Measurements from ENCODE around the gene AGPS. TPM values are rescaled to one million over a fixed set of nuclear protein-coding genes. Genes with fewer than 3 reads are reported as not detected.
"Not testable (repeated sequence)": the region's sequence is repeated elsewhere in the genome, so short reads cannot be mapped to it uniquely, and the experiment has no call there.

AGPS gene
- total RNA-seq, 1 donor from 2014 or later, result 43.9 TPM

GRCh38 chr2:177355874-177356273 is 36.7 kb upstream of the AGPS start:
- no peak overlapping the region for H3K27ac Mint-ChIP-seq
- no peak for DNase-seq (ENCODE audit: low spot score in 2 of 2, unreplicated experiment in 2 of 2)
- H3K4me3 Mint-ChIP-seq, result no peak overlapping the region
- H3K9me3 Mint-ChIP-seq, result no peaks in the 10 kb centered on the region
- H3K27me3 Mint-ChIP-seq (ENCODE audit: low read depth), result no peaks in the 10 kb centered on the region
- TF ChIP-seq, protein P1, sequence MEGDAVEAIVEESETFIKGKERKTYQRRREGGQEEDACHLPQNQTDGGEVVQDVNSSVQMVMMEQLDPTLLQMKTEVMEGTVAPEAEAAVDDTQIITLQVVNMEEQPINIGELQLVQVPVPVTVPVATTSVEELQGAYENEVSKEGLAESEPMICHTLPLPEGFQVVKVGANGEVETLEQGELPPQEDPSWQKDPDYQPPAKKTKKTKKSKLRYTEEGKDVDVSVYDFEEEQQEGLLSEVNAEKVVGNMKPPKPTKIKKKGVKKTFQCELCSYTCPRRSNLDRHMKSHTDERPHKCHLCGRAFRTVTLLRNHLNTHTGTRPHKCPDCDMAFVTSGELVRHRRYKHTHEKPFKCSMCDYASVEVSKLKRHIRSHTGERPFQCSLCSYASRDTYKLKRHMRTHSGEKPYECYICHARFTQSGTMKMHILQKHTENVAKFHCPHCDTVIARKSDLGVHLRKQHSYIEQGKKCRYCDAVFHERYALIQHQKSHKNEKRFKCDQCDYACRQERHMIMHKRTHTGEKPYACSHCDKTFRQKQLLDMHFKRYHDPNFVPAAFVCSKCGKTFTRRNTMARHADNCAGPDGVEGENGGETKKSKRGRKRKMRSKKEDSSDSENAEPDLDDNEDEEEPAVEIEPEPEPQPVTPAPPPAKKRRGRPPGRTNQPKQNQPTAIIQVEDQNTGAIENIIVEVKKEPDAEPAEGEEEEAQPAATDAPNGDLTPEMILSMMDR (IDR thresholded peaks at IDR 0.05; ENCODE audit: unreplicated experiment), result no peak
- H3K36me3 Mint-ChIP-seq, result peaks cover 2% of the 10 kb centered on the region
- peaks cover 13% of the 10 kb centered on the region for H3K4me1 Mint-ChIP-seq

- no peak overlapping the region for H3K27ac Mint-ChIP-seq
- peaks cover 6% of the 10 kb centered on the region for H3K4me1 Mint-ChIP-seq
- no peaks in the 10 kb centered on the region for H3K27me3 Mint-ChIP-seq (ENCODE audit: low read depth)
- no peaks in the 10 kb centered on the region for H3K36me3 Mint-ChIP-seq
- H3K9me3 Mint-ChIP-seq, result no peaks in the 10 kb centered on the region
- H3K4me3 Mint-ChIP-seq, result no peak overlapping the region
- no peak for DNase-seq (ENCODE audit: low spot score in 2 of 2, unreplicated experiment in 2 of 2)
- TF ChIP-seq, protein P1 (IDR thresholded peaks at IDR 0.05; ENCODE audit: unreplicated experiment), result no peak
Measured at GRCh38 chr2:177359836-177360595, 32.6 kb upstream of the AGPS start.

DNA sequence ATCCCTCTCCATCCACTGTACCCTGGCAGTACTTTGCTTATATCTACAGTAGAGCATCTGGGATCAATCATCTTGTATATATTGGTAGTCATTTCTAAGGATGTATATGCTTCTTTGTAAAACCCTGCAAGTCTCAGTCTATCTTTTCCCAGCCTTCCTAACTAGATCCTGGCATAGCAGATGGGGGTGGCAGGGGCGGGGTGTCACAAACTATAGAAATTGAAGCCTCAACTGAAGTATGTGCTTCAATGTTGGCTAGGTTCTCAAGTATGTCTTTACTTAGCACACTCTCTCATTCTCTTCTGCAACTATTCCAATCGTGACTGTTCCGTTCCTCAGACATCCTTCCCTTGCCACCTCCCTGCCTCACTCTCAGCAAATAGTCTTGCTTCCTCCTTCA is 30.1 kb upstream of the AGPS start:
- Mint-ChIP-seq H3K4me1 (peaks cover 12% of the 10 kb centered on the region), H3K9me3 (no peaks in the 10 kb centered on the region), H3K27me3 (ENCODE audit: low read depth) (no peaks in the 10 kb centered on the region), H3K36me3 (no peaks in the 10 kb centered on the region), H3K4me3 (no peak overlapping the region), H3K27ac (no peak overlapping the region)
- no peak for DNase-seq (ENCODE audit: low spot score in 2 of 2, unreplicated experiment in 2 of 2)
- TF ChIP-seq, protein P1 (IDR thresholded peaks at IDR 0.05; ENCODE audit: unreplicated experiment), result no peak

- Mint-ChIP-seq H3K4me1 (peaks cover 18% of the 10 kb centered on the region), H3K27ac (no peak overlapping the region), H3K9me3 (no peaks in the 10 kb centered on the region), H3K36me3 (no peaks in the 10 kb centered on the region), H3K27me3 (ENCODE audit: low read depth) (no peaks in the 10 kb centered on the region), H3K4me3 (no peak overlapping the region)
- DNase-seq (ENCODE audit: low spot score in 2 of 2, unreplicated experiment in 2 of 2), result no peak
- TF ChIP-seq, protein P1 (IDR thresholded peaks at IDR 0.05; ENCODE audit: unreplicated experiment), result no peak
Measured at GRCh38 chr2:177363332-177363731, 29.2 kb upstream of the AGPS start.

DNA sequence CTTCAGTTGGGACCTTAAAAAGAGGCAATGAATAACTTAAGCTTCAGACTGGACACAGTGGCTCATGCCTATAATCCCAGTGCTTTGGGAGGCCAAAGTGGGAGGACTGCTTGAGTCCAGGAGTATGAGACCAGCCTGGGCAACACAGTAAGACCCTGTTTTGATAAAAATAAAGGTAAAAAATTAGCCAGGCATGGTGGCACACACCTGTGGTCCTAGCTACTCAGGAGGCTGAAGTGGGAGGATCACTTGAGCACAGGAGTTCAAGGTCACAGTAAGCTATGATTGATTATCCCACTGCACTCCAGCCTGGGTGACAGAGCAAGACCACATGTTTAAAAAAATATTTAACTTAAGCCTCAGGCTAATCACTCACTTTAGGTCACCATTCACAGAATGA is 26.8 kb upstream of the AGPS start:
- Mint-ChIP-seq H3K9me3 (peaks cover 19% of the 10 kb centered on the region), H3K36me3 (peaks cover 11% of the 10 kb centered on the region), H3K4me1 (peaks cover 12% of the 10 kb centered on the region)
- not testable (repeated sequence) for H3K27me3 Mint-ChIP-seq (ENCODE audit: low read depth); H3K27ac Mint-ChIP-seq; DNase-seq (ENCODE audit: low spot score in 2 of 2, unreplicated experiment in 2 of 2); H3K4me3 Mint-ChIP-seq

- H3K36me3 Mint-ChIP-seq, result peaks cover 27% of the 10 kb centered on the region
- not testable (repeated sequence) for H3K27me3 Mint-ChIP-seq (ENCODE audit: low read depth); H3K27ac Mint-ChIP-seq; H3K4me3 Mint-ChIP-seq; DNase-seq (ENCODE audit: low spot score in 2 of 2, unreplicated experiment in 2 of 2)
- H3K4me1 Mint-ChIP-seq, result peaks cover 12% of the 10 kb centered on the region
- peaks cover 41% of the 10 kb centered on the region for H3K9me3 Mint-ChIP-seq
Measured at GRCh38 chr2:177368023-177368422, 24.6 kb upstream of the AGPS start.

Measured in mesothelial cell of epicardium (in vitro differentiated cells).